DOHH2 (cell line): ENCODE measurements around the gene WLS.

Experiments
- EZH2phosphoT487 ChIP-seq: fragments of 200-600 bp; sonication (generic); IDR thresholded peaks from 2 replicates; pipeline ENCODE4 v1.6.1; 2017; ENCODE audit warnings: borderline replicate concordance, mild to moderate bottlenecking, antibody characterized with exemption, low read length, moderate library complexity, mixed read lengths
- TF ChIP-seq, protein P1 (sequence below): fragments of 200-600 bp; sonication (generic); IDR thresholded peaks from one replicate; pipeline ENCODE4 v1.5.1; 2014; ENCODE audit warnings: antibody characterized with exemption, mild to moderate bottlenecking, low read depth, low read length; ENCODE audit not compliant: poor library complexity, severe bottlenecking

DNA sequence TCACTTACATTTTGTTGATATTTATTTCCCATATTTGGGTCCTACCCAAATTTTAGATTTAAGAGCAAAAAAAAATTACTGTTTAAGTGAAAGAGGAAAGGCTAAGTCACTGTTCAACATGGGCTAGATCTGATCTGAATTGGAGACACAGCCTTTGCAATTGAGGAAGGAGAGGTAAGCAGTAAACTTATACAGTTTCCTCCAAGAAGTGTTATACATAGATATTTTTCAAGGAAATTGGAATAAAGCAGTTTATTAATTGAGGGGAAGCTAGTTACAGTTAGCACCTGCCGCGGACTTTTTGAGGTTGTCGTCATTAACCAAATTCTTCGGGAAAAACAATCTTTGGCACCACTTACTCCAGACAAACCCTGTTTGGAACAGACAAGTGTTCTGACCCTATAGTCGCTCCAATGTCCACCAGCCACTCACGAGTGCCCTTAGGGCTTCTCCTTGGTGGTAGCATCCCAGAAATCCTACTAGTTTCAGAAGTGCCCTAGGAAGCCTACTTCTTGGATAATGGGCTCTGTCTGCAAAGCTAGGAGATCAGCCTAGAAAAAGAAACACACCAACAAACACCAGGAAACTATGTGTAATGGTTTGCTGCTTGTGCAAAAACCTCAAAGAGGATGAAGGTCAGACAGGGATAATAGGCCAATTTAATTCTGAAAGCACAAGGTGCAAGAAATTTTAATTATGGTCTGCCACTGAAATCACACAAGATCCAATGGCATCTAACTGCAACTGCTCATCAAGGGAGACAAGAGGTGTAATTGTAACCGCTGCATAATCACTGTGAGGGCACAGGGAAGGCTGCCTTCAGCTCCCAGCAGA, 2.5 kb downstream of the WLS start:
- TF ChIP-seq, protein P1, sequence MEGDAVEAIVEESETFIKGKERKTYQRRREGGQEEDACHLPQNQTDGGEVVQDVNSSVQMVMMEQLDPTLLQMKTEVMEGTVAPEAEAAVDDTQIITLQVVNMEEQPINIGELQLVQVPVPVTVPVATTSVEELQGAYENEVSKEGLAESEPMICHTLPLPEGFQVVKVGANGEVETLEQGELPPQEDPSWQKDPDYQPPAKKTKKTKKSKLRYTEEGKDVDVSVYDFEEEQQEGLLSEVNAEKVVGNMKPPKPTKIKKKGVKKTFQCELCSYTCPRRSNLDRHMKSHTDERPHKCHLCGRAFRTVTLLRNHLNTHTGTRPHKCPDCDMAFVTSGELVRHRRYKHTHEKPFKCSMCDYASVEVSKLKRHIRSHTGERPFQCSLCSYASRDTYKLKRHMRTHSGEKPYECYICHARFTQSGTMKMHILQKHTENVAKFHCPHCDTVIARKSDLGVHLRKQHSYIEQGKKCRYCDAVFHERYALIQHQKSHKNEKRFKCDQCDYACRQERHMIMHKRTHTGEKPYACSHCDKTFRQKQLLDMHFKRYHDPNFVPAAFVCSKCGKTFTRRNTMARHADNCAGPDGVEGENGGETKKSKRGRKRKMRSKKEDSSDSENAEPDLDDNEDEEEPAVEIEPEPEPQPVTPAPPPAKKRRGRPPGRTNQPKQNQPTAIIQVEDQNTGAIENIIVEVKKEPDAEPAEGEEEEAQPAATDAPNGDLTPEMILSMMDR, result no peak
- TF ChIP-seq EZH2phosphoT487, result no peak
